HepG2 (cell line): ENCODE results near the gene LRRC45. TPM values are rescaled to one million over a fixed set of nuclear protein-coding genes. Genes with fewer than 3 reads are reported as not detected.

ENCODE experiments used
- CBX5 ChIP-seq: sonication (generic); formaldehyde crosslinking; IDR thresholded peaks from 2 replicates; pipeline ENCODE4 v1.4.0; 2020; ENCODE audit warnings: missing genetic modification reagents, borderline replicate concordance
- SKIL ChIP-seq: sonication (generic); formaldehyde crosslinking; IDR thresholded peaks from 2 replicates; pipeline ENCODE4 v1.8.0; 2022; ENCODE audit warnings: missing genetic modification reagents, mild to moderate bottlenecking, moderate library complexity, borderline replicate concordance
- ZBTB7B ChIP-seq: sonication (generic); formaldehyde crosslinking; IDR thresholded peaks from 2 replicates; pipeline ENCODE4 v1.4.0; 2020; ENCODE audit warnings: missing genetic modification reagents
- ZFP36L2 ChIP-seq: sonication (generic); formaldehyde crosslinking; IDR thresholded peaks from 2 replicates; pipeline ENCODE4 v1.4.0; 2020; ENCODE audit warnings: missing genetic modification reagents
- ZKSCAN1 ChIP-seq: fragments of 150-350 bp; IDR thresholded peaks from 2 replicates; pipeline ENCODE4 v1.6.1; 2014; ENCODE audit warnings: low read length
- ZNF629 ChIP-seq: sonication (generic); formaldehyde crosslinking; conservative IDR thresholded peaks from 2 replicates; pipeline ENCODE4 v1.5.0; 2020; ENCODE audit warnings: missing genetic modification reagents
- ZNF784 ChIP-seq: sonication (generic); formaldehyde crosslinking; IDR thresholded peaks from 2 replicates; pipeline ENCODE4 v1.5.1; 2020; ENCODE audit warnings: missing genetic modification reagents, mild to moderate bottlenecking, borderline replicate concordance
- polyA plus RNA-seq, 8 experiments: library from polyadenylated mRNA; depleted of rRNA in 3 of 8; stranded (reverse) in 7 of 8; unstranded in 1 of 8; fragments of >200 nt; fragmentation: Illumina TruSeq in 4 of 8; extraction: Trizol in 4 of 8; gene quantifications; 2 replicates each; pipeline versions ENCODE4 v1.2.1 to v1.2.3, GENCODE V29; 2011 to 2016; ENCODE audit warnings: low read depth in 4 of 8, missing spikeins in 1 of 8, mixed read lengths in 1 of 8; ENCODE audit not compliant: insufficient read depth in 1 of 8
- total RNA-seq, 5 experiments: library from RNA; depleted of rRNA; stranded (reverse); fragments of >200 nt; fragmentation: Illumina TruSeq; extraction: Trizol; gene quantifications; 2 replicates each; pipeline ENCODE4 v1.2.3, GENCODE V29; 2016; ENCODE audit warnings: low read depth in 1 of 5
- TF ChIP-seq, protein P1 (sequence below): sonication (generic); formaldehyde crosslinking; IDR thresholded peaks from 2 replicates; pipeline ENCODE4 v1.4.0; 2020; ENCODE audit warnings: mild to moderate bottlenecking, missing genetic modification reagents
- TF ChIP-seq, protein P2 (sequence below): sonication (generic); formaldehyde crosslinking; IDR thresholded peaks from 2 replicates; pipeline ENCODE4 v1.4.0; 2020; ENCODE audit warnings: missing genetic modification reagents, borderline replicate concordance
- TF ChIP-seq, protein P3 (sequence below): sonication (generic); formaldehyde crosslinking; IDR thresholded peaks from 2 replicates; pipeline ENCODE4 v1.5.1; 2020; ENCODE audit warnings: mild to moderate bottlenecking, missing genetic modification reagents

The LRRC45 gene
- total and polyA plus RNA-seq, 2 of the 13 experiments (the other 11 are each of a cell fraction or from before 2014, with no cell fraction given): 11.6 to 48.1 TPM

- TF ChIP-seq, protein P1, sequence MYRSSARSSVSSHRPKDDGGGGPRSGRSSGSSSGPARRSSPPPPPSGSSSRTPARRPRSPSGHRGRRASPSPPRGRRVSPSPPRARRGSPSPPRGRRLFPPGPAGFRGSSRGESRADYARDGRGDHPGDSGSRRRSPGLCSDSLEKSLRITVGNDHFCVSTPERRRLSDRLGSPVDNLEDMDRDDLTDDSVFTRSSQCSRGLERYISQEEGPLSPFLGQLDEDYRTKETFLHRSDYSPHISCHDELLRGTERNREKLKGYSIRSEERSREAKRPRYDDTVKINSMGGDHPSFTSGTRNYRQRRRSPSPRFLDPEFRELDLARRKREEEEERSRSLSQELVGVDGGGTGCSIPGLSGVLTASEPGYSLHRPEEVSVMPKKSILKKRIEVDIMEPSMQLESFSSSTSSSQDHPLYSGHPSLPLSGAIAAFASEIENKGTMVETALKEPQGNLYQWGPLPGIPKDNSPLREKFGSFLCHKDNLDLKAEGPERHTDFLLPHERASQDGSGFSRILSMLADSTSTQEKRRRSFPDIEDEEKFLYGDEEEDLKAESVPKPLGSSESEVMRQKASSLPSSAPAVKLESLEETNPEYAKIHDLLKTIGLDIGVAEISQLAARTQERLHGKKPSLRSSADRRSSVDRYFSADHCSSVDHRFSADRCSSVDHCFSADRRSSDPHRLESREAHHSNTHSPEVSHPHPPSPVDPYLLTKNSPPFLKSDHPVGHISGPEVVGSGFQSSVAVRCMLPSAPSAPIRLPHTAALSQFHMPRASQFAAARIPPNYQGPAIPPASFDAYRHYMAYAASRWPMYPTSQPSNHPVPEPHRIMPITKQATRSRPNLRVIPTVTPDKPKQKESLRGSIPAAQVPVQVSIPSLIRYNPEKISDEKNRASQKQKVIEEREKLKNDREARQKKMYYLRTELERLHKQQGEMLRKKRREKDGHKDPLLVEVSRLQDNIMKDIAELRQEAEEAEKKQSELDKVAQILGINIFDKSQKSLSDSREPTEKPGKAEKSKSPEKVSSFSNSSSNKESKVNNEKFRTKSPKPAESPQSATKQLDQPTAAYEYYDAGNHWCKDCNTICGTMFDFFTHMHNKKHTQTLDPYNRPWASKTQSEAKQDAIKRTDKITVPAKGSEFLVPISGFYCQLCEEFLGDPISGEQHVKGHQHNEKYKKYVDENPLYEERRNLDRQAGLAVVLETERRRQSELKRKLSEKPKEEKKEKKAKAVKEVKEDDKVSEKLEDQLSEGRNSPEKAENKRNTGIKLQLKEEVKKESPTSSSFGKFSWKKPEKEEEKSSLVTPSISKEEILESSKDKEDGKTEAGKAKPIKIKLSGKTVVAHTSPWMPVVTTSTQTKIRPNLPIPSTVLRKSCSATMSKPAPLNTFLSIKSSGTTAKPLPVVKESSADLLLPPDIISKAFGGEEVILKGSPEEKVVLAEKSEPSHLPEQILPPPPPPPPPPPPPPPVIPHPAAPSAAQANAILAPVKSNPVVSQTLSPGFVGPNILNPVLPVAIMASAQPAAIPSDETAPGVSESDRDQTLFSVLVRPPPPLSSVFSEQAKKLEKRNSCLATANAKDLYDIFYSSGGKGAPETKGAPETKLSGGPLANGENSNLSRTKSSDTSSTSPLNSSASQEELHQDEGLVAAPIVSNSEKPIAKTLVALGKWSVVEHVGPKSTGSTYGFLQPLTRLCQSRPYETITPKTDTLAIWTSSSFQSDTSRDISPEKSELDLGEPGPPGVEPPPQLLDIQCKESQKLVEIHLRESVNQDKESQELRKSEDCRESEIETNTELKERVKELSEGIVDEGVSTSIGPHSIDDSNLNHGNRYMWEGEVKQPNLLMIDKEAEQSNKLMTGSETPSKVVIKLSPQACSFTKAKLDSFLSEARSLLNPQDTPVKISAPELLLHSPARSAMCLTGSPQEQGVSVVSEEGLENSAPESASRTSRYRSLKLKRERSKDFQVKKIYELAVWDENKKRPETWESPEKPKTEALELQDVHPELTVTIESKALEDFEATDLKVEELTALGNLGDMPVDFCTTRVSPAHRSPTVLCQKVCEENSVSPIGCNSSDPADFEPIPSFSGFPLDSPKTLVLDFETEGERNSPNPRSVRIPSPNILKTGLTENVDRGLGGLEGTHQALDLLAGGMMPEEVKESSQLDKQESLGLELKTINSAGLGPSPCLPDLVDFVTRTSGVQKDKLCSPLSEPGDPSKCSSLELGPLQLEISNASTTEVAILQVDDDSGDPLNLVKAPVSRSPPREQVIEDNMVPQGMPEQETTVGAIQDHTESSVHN (CRISPR knock-in tag): no peak
- TF ChIP-seq ZKSCAN1 (peak; percentile 74; the same call in 1 of the 2 replicates), ZBTB7B (CRISPR knock-in tag) (no peak), CBX5 (CRISPR knock-in tag) (no peak), ZFP36L2 (no peak), SKIL (CRISPR knock-in tag) (no peak), ZNF784 (CRISPR knock-in tag) (no peak; the same call in 1 of the 2 replicates), ZNF629 (CRISPR knock-in tag) (no peak)
- TF ChIP-seq, protein P2, sequence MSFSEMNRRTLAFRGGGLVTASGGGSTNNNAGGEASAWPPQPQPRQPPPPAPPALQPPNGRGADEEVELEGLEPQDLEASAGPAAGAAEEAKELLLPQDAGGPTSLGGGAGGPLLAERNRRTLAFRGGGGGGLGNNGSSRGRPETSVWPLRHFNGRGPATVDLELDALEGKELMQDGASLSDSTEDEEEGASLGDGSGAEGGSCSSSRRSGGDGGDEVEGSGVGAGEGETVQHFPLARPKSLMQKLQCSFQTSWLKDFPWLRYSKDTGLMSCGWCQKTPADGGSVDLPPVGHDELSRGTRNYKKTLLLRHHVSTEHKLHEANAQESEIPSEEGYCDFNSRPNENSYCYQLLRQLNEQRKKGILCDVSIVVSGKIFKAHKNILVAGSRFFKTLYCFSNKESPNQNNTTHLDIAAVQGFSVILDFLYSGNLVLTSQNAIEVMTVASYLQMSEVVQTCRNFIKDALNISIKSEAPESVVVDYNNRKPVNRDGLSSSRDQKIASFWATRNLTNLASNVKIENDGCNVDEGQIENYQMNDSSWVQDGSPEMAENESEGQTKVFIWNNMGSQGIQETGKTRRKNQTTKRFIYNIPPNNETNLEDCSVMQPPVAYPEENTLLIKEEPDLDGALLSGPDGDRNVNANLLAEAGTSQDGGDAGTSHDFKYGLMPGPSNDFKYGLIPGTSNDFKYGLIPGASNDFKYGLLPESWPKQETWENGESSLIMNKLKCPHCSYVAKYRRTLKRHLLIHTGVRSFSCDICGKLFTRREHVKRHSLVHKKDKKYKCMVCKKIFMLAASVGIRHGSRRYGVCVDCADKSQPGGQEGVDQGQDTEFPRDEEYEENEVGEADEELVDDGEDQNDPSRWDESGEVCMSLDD (CRISPR knock-in tag): no peak
- TF ChIP-seq, protein P3, sequence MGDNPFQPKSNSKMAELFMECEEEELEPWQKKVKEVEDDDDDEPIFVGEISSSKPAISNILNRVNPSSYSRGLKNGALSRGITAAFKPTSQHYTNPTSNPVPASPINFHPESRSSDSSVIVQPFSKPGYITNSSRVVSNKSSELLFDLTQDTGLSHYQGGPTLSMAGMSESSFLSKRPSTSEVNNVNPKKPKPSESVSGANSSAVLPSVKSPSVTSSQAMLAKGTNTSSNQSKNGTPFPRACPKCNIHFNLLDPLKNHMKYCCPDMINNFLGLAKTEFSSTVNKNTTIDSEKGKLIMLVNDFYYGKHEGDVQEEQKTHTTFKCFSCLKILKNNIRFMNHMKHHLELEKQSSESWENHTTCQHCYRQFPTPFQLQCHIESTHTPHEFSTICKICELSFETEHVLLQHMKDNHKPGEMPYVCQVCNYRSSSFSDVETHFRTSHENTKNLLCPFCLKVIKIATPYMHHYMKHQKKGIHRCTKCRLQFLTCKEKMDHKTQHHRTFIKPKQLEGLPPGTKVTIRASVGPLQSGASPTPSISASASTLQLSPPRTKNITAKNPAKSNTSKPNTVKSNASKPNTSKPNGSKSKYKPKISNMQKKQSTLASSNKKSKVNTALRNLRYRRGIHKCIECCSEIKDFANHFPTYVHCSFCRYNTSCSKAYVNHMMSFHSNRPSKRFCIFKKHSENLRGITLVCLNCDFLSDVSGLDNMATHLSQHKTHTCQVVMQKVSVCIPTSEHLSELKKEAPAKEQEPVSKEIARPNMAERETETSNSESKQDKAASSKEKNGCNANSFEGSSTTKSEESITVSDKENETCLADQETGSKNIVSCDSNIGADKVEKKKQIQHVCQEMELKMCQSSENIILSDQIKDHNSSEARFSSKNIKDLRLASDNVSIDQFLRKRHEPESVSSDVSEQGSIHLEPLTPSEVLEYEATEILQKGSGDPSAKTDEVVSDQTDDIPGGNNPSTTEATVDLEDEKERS (CRISPR knock-in tag): no peak
These were observed 45.8 kb upstream of the LRRC45 start, which contains the start of gene ASPSCR1 (continued) for GRCh38 chr17:81977211-81977808.
